NAMALWA (cell line): ENCODE measurements around the gene DERL3.
A peak's percentile ranks its signal among the peaks of the same experiment; 100 is the strongest.

Experiments
- DNase-seq: peaks from one replicate; pipeline ENCODE4 v3.0.0-alpha.2; 2015; ENCODE audit warnings: low spot score

Gene DERL3

DNA sequence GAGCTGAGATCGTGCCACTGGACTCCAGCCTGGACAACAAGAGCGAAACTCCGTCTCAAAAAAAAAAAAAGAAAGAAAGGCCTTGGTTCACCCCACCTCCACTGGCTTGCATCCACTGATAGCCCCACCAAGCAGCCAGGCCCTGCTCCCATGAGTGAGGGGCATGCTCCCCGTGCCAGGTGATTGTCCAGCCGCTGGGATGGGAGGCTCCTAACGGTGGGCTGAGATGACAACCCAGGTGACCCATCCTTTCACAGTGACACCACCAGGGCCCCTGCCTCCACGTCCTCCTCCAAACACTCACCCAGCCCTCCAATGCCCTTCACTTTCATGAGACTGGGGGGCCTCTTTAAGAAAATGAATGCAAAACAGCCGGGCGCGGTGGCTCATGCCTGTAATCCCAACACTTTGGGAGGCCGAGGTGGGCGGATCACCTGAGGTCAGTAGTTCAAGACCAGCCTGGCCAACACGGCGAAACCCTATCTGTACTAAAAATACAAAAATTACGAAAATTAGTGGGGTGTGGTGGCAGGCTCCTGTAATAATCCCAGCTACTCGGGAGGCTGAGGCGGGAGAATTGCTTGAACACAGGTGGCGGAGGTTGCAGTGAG is 8.6 kb upstream of the DERL3 start:
- no peak for DNase-seq

DNA sequence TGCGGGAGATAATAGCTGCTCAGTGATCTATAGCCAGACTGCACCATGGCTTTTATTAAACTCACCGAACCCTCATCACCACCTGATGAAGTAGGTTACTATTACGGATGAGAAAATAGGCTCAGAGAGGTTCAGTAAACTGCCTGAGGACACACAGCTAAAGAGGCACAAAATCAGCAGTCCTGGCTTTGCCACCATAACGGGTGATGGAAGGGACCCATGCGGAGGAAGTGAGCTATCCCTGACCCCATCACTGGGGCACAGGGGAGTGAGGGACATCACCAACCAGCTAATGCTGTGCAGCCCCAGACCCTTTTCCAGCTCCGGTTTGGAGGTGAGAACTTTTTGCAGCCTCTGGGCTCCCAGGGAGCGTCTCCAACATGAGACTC is 7.3 kb upstream of the DERL3 start:
- peak; percentile 33 for DNase-seq

DNA sequence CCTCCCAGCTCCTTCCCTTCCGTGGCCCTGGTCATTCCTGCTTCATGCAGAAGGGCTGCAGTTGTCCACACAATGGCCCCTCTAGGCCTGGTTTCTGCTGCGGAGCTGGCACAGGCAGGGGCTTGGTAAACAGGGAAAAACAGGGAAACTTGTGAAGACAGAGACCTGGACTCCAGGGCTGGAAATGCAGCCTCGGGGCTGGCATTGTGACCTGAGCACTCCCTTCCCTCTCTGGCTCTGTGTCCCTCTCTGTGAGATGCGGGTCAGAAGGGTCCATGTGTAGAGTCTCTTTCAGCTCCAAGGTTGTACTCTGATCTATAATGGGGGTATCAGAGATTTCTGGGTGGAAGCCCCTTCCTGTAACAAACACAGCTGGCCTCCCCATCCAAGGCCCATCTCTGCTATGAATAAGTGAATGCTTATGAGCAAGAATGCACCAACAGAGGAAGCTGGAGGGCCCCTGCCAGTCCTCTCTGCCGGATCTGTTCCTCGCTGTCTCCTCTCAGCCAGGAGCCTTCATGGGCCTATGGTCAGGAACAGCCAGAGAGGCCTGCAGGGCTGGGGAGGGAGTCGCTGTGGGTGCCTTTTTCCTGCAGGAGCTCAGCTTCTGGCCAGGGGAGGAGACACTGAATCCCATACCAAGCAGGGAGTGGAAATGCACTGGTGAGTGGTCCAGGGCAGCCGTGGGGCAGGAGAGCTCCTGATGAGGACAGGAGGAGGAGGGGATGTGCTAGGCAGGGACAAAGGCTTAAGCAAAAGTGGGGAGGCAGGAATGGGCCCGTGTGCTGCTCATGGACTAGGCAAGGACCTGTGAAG is 6.7 kb upstream of the DERL3 start:
- DNase-seq = no peak

DNA sequence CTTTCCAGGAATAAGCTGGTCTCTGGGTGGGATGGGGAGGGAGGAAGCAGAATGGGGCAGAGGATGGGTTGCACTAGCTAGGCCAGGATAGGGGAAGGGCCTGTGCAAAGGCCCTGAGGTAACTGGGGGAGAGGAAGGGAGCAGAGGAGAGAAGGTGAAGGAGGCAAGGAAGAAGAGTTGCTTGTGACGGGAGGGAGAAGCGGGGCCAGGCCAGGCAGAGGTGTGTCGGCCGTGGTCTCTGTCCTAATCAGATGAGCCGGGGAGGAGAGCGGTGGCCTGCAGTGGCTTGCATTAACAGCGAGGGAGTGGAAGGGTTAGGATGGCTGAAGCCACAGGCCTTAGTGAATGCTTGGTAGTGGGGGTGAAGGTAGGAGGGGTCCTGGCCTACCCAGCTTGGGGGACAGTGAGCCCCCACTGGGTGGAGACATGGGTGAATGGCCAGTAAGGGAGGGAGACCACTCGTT is 6.0 kb upstream of the DERL3 start:
- DNase-seq = no peak

DNA sequence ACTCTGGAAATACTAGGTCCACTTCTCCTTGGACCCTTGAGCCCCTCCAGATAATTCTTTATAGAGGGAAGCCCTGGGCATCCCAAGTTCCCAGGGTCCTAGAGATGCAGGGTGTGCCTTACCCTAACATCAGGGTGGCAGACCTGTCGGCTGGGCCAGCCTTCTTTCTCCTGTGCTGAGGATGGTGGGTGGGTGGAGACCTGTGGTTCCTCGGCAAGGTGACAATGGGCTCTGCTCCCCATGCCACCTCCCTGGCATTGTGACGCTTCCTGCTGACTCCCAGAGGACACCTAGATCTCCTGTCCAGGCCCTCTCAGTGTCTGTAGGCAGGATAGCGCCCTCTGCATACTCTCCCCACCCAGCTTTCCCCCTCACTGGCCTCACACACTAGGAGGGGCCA is 3.8 kb upstream of the DERL3 start:
- DNase-seq = no peak

DNA sequence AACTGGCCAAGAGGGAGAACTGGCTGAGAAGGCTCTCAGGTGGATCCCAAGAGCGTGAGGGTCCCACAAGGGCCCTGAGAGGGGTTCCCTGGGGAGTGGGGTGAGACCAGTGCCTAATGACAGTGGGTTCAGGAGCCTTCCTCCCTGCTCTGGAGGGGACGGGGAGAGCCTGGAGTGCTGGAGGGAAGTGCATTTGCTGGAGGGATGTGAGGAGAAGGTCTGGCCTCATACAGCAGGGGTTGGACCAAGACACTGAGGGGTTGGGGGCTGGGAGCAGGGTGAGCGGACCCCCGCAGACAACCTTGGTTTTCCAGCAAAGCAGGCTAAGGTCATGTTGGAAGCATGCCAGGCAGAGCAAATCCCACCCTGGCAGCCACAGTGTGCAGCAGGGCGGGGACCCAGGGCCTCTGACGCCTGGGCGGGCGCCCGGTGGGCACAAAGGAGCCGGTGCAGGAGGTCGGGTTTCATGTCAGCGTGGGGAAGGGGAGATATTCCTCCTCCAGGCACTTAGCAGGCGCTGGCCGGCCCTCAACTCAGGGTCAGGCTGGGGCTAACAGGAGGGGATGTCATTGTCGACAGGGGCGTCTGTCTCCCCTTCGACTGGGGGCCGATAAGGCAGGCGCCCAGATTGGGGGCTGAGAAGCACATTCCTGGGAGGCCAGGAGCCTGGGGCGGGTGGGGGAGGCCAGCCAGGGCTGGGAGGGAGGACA is 3.1 kb upstream of the DERL3 start:
- DNase-seq = no peak

DNA sequence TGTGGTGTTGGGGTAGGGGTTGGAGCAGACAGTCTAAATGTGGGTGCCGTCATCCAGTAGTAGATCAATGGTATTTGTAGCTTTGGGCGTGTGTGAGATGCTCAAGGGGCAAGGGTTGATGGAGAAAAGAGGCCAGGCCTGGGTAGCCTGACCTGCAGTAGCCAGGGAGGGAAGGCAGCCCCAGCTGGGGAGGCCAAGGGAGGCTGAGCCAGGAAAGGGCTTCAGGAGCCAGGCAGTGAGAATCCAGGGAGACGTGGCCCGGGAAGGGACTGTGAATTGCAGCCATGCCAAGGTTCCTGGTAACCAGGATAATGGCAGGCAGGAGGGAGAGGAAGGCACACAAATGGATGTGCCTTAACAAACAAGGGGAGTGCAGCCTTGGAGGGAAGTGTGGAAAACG is 2.5 kb upstream of the DERL3 start:
- DNase-seq = no peak

DNA sequence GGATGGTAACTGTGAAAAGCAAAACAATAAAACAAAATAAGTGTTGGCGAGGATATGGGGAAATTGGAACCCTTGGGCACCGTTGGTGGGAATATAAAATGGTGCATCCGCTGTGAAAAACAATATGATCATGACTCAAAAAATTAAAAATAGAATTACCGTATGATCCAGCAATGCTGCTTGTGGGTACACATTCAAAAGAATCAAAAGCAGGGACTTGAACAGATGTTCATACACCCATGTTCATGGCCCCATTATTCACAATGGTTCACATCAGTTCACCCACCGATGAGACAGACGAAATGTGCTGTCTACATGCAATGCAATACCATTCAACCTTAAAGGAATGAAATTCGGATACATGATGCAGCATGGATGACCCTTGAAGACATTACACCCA is 1.2 kb upstream of the DERL3 start:
- peak; percentile 32 for DNase-seq

DNA sequence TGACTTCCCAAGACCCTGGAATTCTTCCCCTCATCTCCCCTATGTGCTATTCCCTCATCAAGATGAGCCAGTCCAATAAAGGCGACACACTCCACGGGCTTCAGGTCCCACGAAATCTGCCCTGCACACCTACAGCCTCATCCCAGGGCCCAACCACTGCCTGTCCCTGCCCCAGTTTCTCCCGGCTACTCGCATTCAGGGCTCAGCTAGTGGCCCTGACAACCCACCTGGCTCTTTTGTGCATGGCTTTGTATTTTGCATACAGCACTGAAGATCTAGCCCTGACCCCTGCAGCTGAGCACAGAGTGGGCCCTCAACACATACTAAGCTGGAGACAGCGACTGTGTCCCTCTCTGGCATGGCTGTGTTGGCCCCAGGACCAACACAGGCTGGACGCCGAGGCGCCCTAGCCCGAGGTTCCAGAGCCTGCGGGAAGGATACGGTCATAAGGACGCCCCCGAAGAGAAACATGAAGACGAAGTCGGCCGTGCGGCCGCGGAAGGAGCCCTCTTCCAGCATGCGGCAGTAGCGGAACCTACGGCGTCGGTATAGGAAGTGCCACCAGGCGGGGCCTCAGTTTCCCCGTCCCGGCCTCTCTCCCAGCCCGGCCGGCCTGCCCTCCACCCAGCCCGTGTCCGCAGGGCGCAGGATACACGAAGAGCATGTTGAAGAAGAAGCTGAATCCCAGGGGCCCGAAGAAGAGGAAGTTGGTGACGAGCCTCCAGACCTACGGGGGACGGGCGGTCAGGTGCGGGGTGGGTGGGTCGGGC is 710 bp downstream of the DERL3 start:
- peak; percentile 64 for DNase-seq

DNA sequence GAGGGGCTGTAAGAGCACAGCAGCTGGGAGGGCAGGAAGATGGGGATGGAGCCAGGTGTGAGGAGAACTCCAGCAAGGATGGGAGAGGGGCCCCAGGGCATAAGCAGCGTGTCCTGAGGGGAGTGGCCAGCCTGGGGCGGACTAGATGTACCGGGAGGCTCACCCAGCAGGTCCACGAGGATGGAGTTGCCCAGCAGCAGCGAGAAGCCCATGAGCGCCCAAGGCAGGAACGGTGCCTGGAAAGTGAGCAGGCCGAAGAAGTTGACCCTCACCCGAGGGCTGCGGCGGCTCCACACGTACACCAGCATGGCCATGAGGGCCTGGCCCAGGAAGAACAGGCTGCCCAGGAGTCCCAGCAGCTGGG is 1.3 kb downstream of the DERL3 start:
- DNase-seq = peak; percentile 33

DNA sequence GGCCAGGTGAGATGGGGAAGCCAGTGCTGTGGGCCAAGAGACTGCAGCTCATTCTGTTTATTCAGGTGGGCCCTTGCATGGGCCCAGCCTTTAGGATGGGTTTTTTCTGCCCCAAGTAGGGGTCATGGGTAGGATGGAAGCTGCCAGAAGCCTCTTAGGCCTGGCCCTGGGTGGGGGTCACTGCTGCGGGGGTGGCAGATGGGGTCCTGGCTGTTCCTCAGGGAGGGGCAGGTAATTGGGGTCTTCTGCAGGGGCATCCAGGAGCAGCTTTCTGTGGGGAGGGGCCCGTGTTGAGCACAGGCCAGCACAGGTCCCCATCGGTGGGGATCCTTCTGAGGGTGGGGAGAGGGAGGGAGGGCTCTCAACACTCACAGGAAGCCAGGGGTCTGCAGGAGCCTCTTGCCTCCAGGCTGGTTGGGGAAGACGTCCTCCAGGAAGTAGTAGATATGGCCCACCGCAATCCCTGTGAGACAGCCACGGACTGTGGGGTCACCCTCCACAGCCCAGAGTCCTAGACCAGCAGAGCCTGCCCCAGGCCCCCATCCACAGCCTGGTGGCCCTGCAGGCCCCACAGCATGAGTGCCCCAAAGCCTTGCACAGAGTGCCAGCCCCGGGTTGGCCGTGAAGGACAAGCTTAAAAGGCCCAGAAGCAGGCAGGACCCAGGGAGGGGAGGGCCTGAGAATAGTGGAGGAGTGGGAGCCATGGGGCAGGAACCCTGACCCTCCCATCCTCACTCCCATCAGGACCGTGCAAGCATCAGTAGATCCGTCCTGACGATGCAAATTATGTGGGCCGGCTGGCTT is 1.9 kb downstream of the DERL3 start:
- no peak for DNase-seq

DNA sequence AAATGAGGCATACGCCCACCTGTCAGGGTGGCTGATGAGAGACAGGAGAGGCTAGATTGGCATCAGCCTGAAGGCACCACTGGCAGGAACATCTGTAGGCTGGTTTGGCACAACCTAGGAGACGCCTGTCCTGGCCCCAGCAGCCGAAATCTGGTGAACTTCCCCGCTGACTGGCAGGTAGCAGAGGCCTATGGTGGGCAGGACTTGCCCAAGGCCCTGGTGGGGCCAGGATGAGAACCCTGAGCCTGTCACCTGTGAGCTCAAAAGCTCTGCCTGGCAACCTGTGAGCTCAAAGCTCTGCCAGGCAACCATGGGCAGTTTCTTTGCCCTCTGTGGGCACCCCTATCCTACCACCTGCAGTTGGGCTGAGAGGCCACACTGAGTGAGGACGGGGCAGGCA is 2.5 kb downstream of the DERL3 start:
- no peak for DNase-seq

DNA sequence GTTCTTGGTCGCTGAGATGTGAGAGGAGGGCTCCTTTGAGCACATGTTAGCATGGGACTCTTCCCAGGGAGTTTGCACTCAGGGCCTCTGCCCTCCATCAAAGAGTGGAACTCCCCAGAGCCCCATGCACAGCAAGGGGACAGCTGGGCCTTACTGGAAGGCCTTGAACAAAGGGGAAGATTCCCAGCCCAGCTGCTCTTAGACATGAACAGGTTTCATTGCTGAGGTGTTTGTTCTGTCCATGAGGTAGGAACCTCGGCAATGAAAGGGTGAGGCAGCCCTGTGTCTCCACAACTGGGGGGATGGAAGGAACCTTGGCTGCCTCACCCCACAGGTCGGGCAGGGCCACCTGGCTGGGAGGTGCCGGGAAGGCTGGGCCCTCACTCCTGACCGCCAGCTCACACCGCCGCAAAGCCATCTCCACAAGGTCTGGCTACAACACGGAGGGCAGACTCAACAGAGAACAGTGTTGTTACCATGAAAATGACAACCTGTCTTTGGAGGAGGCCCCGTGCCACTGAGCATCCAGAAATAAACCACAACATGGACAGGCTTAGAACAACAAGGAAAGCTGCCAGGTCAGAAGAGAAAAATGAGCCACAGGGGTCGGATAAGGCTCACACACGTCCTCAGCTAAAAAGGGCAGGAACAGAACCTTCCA is 3.2 kb downstream of the DERL3 start:
- no peak for DNase-seq

DNA sequence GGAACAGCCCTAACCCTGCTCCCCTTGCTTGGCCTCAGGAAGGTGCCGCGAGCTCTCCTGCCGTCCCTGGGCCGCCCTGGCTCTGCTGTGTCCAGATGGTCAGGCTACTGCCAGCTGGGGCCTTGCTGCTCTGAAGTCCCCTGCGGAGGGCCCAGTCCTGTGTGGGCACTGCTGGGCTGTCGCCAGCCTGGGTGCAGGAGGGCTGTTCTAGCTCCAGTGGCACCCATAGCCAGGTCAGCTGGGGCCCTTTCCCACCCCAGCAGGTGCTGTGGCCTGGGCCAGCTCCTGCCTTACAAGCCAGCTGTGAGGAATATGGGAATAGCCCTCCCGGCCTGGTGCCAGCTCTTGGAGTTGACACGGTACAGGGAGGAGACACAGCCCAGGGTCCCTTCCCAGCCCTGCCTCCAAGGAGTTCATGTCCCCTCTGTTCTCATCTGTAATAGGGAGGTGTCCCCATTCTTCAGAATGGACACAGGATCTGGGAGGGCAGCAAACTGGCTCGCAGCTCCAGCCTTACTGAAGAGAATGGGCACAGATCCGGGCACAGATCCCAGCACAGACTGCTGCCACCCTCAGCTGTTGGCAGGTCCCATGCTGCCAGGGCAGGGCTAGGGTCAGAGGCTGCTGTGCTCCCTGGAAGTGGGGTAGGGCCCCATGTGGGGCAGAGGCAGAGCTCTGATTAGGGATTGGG is 3.9 kb downstream of the DERL3 start:
- DNase-seq = no peak

DNA sequence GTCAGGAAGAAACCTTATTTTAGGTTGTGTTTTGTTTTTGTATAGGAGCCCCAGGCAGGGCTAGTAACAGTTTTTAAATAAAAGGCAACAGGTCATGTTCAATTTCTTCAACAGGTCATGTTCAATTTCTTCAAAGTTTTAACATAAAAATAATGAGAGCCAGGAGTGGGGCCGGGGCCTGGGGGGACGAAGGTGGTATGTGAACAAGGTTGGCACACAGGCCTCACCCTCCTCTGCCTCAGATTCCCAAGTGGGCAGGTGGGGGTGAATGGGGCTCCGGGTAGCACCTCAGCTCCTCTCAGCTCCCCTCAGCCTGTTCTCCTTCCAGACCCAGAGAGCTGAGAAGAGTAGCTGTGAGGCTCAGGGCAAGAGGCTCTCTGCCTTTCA is 4.4 kb downstream of the DERL3 start:
- no peak for DNase-seq

DNA sequence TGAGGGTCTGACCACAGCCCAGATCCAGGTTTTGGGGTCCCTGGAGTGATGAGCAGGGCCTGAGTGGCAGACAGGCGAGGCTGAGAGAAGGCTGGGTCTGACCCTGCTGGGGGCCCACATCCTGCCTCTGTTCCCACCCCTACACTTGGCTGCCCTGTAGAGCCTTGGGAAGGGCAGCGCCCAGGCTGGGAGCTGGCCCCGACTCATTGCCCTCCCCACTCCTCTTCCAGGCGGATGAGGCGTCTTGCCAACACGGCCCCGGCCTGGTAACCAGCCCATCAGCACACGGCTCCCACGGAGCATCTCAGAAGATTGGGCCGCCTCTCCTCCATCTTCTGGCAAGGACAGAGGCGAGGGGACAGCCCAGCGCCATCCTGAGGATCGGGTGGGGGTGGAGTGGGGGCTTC is 4.9 kb downstream of the DERL3 start:
- no peak for DNase-seq

DNA sequence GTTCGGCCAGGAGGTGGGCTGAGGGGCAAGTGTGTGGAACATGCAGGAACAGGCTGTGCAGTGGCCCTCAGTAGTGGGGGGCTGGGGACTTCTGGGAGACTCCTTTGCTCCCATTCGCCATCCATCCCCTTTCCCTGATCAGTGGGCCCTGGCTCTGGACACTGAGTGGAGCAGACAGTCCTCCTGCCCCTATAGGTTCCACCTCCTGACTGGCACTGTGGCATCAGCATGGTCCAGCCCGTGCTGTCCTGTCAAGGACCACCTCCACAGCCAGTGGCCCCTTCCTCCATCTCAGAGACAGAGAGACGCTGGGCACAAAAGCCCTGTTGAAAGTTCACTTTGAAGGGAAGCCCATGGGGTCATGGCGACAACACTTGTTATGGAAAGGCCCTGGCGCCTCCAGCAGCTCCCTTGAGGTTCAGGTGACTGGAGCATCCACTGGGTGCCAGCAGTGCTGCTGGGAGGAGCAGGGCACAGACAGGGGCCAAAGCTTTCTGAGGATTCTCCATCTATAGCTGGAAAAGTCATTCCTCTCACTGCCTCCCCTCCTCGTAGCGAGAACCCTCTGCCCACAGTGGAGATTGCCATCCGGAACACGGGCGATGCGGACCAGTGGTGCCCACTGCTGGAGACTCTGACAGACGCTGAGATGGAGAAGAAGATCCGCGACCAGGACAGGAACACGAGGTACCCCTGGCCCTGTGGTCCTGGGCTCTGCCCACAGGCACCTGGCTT is 5.6 kb downstream of the DERL3 start:
- DNase-seq = no peak

DNA sequence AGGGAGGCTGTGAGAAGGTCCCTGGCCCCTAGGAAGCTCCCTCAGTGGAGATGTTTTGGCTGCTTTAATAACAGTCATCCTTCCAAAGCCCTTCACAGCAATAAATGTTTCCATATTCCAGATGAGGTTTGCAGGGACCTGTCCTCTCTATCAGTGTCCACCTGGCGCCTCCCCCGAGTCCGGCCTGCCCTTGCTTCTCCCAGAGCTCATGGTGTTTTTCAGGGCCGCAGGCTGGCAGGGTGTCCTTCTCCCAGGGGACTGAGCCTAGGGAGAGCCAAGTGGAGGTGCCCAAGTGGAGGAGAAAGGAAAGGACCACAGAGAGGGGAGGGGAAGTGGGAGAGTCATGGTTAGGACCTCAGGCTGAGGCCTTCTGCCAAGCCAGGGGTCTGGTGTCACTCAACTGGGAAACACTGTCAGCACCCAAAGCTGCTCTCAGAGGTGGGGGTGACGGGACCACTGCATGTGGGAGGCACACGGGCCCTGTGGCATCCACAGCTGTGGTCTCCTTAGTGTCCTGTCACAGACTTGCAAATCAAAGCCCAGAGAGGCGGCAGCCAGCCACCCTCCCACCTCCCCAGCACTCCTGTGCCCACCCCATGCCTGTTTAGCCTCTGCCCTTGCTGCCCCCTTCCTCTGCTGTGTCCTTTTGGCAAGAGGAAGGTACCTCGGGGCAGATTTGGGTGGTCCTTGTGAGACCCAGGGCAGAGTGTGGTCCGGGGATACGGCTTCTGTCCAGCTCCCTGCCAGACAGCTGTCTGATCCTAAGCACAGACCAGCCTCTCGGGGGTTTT is 6.4 kb downstream of the DERL3 start:
- DNase-seq = no peak

DNA sequence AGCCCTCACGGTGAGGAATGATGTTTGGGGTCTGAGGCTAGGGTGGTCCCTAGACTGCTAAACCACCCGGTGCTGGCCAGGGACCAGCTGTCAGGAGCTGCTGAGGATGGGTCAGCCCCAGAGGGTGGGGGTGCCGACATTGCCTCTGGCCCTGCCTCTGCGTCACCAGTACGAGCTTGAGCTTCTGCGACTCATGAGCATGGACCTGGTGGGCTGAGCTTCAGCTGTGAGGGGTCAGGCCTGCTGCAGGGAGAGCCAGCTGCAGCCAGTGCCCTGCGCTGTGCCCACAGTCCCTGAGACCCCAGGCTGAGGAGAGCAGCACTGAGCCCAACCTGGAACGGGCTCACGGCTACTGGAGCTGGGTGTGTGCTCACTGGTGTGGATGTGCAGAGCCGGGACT is 7.0 kb downstream of the DERL3 start:
- DNase-seq = no peak
